HK-2 (cell line): Measurements from ENCODE around the gene SERINC5.
"Not testable (repeated sequence)": the region's sequence is repeated elsewhere in the genome, so short reads cannot be mapped to it uniquely, and the experiment has no call there.

ENCODE experiments used
- DNase-seq: peaks from one replicate; pipeline ENCODE4 v3.0.0-alpha.2; 2018; ENCODE audit not compliant: unreplicated experiment

The SERINC5 gene

DNA sequence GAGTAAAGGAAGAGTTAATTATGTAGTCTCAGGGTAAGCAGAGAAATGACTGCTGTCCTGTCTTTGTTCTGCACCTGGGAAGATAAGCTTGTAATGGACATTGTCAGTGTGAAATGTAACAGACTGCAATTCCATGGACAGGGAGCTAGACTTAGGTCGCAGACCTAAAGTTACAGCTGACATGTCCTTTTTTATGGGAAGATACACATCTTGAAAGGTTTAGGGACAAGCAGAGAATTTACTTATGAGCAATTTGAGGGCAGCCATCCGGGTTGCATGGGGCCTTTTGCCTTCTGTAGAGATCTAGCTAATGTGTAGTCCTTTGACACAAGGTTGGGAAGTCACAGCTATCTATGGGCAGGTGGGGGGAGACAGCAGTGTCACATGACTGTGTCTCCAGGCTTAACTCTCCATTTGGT lies 85.7 kb downstream of the SERINC5 start:
- no peak for DNase-seq

DNA sequence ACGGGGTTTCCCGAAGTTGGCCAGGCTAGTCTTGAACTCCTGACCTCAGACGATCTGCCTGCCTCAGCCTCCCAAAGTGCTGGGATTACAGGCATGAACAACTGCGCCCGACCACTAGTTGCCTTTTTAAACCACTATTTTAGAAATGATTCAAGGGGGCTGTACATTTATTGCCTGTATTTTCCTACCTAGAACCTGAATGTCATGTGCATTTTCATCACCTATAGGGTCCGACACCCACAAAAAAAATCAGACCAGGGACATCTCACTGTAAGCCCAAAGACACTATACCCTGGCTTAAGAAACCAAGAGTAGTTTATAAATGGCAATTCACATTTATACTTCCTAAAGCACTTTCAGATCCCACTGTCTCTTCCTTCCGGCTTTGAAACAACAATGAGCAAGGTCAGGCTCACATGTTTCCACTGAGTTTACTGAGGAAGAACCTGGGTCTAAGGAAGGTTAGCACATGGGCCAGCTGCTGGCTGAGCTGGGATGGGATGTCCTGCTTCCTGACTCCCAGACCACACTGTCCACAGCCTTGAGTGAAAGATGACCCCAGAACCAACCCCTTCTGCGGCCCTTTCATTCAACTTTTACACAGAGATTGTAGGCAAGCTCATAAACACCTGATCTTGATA lies 87.3 kb downstream of the SERINC5 start:
- no peak for DNase-seq

DNA sequence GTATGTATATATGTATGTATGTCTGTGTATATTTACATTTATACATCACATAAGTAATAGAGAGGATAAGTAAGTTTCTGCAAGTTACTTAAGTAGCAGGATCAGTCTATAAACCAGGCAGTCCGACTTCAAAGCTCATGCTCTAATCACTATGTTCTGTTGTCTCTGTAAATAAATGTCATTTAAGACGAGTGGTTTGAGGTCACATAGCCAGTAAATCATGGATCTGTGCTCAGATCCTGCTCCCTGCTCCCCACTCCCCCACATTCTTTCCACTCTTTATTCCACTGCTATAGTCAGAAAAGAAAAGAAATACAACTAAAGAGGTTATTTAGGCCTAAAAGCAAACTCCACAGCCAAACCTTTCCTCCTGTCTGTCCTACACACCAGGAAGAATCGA lies 90.4 kb downstream of the SERINC5 start:
- no peak for DNase-seq

DNA sequence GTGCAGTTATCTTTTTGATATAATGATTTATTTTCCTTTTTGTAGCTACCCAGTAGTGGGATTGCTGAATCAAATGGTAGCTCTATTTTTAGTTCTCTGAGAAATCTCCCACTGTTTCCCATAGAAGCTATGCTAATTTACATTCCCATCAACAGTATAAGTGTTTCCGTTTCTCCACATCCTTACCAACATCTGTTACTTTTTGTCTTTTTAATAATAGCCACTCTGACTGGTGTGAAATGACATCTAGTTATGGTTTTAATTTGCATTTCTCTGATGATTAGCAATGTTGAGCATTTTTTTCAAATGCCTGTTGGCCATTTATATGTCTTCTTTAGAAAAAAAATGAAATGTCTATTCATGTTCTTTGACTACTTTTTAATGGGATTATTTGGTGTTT lies 94.7 kb downstream of the SERINC5 start:
- no peak for DNase-seq

DNA sequence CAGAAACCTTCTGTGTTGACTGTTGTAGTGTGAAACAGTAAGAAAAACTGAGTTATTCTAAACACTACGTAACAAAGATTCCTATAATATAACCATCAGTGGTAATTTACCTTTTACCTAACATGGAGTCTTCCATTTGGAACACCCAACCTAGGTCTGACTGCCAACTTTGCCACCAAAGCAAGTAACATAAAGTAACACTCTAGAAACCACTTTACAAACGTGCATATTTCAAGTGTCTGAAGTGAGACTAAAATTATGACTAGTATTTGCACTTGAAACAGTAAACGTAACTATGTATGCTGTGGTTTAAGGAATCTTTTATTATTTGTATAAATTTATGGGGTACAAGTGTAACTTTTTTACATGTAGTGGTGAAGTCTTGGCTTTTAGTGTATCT lies 95.6 kb downstream of the SERINC5 start:
- no peak for DNase-seq

DNA sequence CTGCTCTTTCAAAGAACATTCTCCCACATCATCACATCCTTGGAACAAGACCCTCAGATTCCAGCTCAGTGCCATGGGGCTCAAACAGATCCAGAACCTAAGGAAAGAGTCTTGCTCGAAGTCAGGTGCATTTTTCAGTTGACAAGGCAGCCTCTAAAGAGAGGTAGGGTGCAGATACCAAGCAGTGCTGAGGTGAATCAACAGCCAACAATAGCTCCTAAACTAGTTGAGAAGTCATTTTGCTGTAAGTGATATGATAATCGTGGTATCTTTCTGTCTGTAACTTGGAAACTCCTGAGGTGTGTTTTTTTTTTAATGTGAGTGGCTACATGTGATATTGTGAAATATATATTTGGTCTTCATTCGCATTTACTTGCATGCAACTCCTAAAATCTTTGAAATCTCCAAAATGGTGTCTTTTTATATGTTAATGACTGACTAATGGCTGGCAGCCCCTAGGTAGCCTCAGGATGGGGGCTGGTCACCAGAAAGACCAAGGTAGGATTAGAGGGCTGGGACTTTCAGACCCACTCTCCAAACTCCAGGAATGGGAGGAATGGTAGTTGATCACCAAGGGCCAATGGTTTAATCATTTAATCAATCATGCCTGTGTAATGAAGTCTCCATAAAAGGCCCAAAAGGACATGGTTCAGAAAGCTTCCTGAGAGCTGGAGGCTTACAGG lies 96.6 kb downstream of the SERINC5 start:
- no peak for DNase-seq

DNA sequence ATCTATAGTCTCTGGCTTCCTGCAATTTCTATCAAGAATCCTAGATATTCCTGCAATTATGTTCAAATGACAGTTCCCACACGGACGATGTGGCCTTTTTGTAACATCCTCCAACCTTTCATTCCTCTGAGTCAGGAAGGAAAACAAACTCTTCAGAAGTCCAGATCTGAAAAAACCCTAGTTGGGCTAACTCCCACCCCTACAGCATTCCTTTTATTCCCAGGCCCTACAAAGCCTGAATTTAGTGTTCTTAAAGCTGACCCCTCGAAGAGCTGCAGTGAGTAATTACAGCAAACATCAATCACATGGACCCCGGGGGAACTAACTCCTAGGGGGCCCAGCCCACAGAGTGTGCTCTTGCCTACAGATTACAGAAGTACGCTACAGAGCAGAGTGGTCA lies 99.7 kb downstream of the SERINC5 start:
- DNase-seq: no peak

DNA sequence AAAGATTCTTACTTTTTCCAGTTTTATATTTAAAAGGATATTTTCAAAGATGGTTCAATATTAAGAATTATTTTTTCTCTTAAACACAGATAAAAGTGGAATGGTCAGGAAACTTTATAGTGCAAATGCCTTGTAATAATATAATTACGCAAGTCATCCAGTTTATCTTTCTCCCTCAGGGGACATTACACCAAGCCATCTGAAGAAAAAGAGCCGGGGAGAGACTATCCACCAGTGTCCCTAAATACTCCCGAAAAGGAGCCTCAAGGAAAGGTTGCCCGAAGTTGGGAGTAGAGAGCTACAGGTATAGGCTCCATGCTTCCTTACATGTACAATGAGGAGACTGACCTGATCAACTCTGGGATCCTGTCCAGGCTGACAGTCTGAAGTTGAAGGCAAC lies 101.1 kb downstream of the SERINC5 start:
- DNase-seq: no peak

DNA sequence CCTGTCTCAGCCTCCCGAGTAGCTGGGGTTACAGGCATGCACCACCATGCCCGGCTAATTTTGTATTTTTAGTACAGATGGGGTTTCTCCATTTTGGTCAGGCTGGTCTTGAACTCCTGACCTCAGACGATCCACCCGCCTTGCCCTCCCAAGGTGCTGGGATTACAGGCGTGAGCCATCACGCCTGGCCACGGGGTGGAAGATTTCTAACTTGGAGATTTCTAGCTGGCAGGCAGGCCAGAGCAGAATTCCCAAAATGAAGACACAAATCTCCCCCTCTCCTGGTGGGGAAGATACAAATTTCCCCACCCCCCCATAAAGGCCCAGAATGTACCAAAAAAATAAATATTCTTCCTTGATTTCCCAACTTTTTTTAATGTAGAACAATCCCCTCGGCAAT lies 101.6 kb downstream of the SERINC5 start:
- DNase-seq: not testable (repeated sequence)

DNA sequence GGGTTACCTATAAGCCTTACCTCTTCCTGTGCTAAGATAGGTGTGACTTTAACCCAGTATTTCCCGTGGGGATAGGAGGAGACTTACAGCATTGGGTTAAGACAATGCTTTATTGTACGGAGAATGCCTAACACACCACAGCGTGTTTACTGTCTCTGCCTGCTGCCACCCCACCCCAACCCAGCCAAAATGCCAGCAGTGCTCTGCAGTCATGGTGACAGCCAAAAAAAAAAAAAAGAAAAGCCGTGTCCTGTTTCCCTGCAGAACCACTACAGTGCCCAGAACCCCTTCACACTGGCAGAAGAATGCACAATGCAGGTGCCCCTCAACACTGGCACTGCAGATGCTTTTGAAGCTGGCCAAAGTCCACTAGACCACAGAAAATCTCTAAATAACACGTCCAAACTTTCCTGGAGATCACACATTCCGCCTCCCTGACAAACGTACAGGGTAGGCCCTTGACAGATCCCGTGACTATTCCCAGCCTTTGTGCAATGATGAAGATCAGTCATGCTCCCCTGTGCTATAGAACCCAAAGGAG lies 102.2 kb downstream of the SERINC5 start:
- DNase-seq: no peak

DNA sequence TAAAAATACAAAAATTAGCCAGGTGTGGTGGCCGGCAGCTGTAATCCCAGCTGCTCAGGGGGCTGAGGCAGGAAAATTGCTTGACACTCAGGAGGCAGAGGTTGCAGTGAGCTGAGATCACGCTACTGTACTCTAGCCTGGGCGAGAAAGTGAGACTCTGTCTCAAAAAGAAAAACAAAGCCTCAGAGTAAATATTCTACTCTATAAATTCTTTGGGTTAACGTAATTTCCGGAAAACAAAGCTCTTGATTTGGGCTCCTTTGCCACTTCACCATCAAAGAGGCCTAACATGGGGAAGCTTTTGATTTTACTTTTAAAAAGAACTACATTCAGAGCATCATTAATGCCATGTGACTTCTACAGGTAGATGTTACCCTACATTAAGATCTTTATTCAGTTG lies 103.1 kb downstream of the SERINC5 start:
- no peak for DNase-seq

DNA sequence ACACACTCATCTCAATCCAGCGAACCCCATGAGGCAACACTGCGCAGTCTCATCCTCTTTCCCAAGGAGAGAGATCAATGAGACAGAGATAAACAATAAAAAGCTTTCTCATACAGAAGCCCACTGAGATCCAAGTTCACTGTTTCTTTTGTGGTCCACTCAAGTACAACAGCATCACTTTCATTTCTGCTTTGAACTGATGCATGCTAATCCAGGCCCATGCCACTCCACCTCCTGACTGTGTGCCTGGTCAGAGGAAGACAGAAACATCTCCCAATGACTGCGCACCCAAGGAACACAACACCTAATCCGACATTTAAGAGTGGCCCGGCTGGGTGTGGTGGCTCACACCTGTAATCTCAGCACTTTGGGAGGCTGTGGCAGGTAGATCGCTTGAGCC lies 104.0 kb downstream of the SERINC5 start:
- no peak for DNase-seq

DNA sequence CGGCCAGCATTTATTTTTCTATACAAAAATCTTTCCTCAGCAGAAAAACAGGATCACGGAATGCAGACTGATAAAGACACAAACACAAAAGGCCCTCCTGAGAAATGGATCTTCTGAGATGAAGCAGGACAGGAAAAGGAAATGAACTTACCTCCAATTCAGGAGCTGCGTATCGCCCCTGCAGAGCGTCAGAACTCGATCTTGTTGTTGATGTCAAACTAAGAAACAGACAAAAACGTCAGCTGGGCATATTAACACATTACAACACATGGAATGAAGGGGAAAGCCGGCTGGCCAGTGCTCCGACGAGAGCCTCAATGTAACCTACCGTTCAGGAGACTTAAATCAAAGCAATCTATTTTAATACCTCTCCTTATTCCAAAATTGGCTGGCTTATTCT lies 105.1 kb downstream of the SERINC5 start:
- no peak for DNase-seq

DNA sequence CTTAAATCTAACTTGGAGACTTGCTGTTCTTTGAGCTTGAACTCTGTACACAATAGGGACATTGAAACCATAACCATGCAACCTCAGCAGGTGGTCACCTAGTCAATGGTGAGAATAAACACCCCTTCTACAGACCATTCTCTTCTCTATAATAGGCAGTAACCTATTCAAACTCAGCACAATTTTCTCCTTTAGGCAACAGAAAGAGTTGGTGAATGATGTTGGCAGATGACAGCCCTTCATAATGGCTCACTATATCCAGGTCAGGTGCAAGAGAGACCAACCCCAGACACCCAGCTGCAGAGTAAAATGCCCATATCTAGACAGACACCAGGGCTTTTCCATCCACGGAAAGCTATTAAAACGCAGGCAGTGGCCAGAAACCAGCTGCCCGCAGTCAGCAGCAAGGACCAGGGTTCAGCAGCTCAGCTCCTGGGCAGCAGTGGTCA lies 106.7 kb downstream of the SERINC5 start:
- no peak for DNase-seq

DNA sequence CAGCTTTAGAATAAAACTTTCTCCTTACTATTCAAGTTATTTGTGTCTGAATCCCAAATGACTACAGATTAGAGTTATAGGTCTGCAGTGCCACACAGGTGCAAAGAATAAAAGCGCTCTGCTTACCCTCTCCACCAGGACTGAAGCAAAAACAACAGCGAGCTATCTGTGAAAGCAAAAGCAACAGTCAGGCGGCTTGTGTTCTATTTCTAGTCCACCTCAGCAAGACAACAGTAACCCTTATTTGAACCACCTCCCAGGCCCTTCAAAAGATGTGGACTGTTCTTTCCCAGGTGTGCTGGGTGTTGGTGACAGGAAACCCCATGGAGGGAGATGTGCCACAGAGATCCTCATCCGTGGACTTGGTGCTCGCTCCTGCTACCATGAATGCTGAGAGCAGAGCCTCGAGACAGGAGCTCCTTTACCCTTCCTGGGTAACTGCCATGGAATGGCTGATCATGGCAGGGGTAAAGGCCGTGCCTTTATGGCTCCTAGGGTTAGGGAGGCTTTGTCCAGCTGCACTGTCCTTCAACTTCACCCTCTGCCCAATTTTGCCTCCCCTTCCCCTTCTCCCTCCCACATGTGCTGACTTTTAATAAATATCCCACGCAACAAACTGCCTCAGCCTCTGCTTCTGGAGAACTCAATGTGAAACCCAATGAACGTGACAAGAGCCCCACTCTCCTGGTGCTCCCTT lies 108.6 kb downstream of the SERINC5 start:
- no peak for DNase-seq

DNA sequence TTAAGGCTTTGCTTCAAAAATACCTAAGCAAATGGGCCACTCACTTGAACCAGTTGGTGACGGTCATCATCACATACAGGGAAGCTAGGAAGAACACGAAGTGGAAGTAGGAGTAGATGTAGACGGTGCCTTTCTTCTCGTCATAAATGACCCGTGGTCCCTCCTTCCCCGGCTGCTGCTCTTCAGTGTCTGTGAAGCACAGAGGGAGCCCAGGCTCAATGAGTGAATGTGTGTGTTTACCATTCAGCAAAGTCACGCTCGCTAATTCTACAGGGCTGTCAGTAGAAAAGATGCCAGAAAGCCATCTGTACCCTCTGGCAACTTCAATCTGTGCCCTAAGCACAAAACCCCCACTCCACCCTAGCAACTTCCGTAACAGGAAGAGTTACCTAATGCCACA lies 109.8 kb downstream of the SERINC5 start:
- no peak for DNase-seq

DNA sequence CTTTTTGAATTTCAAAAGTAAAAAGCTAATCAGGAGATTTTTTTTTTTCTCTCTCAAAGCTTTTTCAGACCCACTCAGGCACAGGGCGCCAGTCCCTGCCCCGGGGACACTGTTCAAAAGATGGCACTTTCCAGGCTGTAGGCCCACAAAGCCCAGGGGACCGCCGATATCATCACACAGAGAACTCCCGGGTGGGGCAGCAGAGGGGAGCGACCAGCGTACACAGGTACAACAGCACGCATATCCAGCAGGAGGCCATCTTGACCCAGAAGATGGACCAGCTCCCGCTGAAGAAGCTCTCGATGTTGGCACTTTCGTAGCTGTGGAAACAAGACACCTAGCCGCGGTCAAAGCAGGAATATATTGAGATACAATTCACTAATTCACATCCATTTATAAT lies 112.4 kb downstream of the SERINC5 start:
- no peak for DNase-seq

DNA sequence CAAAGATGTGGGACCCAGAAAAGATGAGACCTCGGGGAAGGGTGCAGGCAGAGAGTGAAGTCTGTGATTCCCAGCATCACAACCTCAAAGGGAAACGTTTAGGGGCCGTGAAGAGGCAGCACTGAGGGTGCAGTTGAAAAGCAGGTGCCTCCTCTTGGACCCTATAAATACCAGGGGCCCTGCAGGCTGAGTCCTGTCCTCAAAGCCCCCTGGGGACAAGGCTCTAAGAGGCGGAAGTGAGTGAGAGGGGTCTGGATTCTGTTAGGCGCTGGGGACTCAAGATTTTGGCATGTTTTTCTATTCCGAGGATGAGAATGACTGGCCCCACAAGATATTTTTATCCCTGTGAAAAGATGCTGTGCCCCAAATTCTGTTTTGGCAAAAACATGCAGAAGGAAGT lies 112.9 kb downstream of the SERINC5 start:
- DNase-seq: no peak

DNA sequence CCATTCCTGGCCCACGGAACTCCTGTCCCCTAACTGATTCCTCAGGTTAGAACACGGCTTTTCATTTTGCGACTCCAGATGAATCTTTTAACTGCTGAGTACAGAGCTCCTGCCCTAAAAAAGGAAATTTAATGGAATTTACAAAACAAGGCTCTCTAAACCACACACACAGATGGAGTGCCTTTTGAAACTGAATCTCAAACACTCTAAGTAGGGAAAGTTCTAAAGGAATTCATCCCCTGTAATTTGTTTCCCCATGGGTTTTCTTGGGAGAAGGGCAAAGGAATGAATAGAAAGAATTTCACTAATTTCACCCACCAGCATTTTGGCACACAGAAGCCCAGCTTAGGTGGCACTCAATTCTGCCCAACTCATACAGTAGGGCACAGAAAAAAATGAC lies 114.2 kb downstream of the SERINC5 start:
- DNase-seq: no peak

DNA sequence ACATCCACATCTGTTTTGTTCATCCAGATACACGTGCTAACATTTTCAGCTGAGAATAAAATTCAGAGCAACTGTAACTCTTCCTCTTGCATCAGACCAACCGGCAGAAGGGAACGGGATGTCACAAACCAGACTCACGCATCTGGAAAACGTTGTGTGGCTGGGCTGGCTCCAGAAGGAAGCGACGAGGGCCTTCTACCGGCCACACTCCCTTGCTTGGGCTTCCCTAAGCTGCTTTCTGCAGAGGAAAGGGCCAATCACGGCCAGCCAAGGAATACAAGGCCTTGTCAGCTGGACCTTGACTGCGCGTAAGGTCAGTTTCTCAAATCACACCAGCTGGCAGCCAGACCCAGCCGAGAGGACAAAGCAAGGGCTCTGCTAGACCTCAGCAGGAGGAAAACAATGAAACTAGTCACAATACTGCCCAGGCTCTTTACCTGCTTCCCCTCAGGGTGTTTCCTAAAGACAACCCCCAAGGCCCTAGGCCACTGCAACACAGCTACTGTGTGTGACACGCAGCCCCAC lies 114.6 kb downstream of the SERINC5 start:
- DNase-seq: no peak

DNA sequence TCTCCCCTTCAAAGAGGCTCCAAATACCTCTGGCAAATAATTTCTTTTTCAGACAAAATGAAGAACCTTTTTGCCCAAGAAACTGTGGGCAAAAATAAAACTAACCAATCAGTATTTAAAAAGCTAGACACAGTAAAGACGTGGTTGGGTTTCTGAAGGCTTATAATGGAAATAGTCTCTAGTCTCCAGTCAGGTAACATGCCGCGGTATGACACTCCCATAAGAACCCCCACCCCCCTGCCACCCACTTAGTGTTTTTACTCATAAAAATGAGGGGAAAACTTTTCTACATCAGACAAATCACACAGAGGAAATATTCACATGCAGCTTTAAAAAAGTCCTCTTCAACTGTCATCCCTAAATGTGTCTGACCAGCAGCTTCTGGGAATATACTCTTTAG lies 115.4 kb downstream of the SERINC5 start:
- no peak for DNase-seq

DNA sequence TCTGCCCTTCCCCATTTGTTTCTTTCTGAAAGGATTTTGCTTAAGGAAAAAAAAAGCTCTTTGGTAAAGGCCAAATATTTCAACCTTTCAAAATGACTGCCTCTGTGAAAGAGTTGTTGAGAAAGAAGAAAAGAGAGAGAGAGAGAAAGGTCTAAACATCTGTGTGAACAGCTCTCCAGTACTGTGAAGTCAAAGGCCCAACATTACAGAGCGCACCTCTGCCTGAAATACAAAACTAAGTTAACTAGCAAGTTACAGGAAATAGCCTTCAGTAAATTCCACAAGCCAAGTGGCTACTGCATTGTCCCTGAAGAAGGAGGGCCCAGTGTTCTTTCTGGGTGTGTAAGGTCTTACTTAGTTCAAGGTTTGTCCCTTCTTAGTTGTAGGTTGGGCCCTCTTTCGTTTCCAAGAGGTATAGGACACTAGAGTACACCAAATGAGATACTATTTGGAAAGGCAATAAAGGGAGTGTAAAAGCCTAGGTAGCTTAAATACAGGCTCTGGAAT lies 116.3 kb downstream of the SERINC5 start:
- DNase-seq: no peak
